SIG-M5 treated with dmso at 0.1 percent for 504 hours (cell line): ENCODE measurements around the gene MTR.

Source experiments
- DNase-seq: peaks from one replicate; lab custom pipeline; 2025; ENCODE audit not compliant: unreplicated experiment; lab: John Stamatoyannopoulos, UW

The MTR gene

GRCh38 chr1:236795035-236795756 is at the start of gene MTR:
TSS of gene MTR (plus strand) at chr1:236795292. CDS start at chr1:236795704, 412 bp downstream.
- DNase-seq = peak; percentile 100

- DNase-seq = no peak
Measured at GRCh38 chr1:236746785-236747184, 48.3 kb upstream of the MTR start.

- no peak for DNase-seq
Measured at GRCh38 chr1:236747311-236747985, 47.6 kb upstream of the MTR start.

- no peak for DNase-seq
Measured at GRCh38 chr1:236748268-236748870, 46.7 kb upstream of the MTR start.

- no peak for DNase-seq
Measured at GRCh38 chr1:236750928-236751327, 44.2 kb upstream of the MTR start.

GRCh38 chr1:236751385-236751784 is 43.7 kb upstream of the MTR start:
- no peak for DNase-seq

- DNase-seq = no peak
Measured at GRCh38 chr1:236751935-236752334, 43.2 kb upstream of the MTR start.

GRCh38 chr1:236753516-236753915 is 41.6 kb upstream of the MTR start:
- DNase-seq = peak; percentile 54

- no peak for DNase-seq
Measured at GRCh38 chr1:236753964-236754363, 41.1 kb upstream of the MTR start.

GRCh38 chr1:236754525-236755210 is 40.4 kb upstream of the MTR start:
- no peak for DNase-seq

- DNase-seq = no peak
Measured at GRCh38 chr1:236757640-236758039, 37.5 kb upstream of the MTR start.

- peak; percentile 65 for DNase-seq
Measured at GRCh38 chr1:236759252-236759859, 35.7 kb upstream of the MTR start.

GRCh38 chr1:236760480-236760879 is 34.6 kb upstream of the MTR start:
- no peak for DNase-seq

- DNase-seq = no peak
Measured at GRCh38 chr1:236760986-236761385, 34.1 kb upstream of the MTR start.

GRCh38 chr1:236761397-236762132 is 33.5 kb upstream of the MTR start:
- DNase-seq = no peak

GRCh38 chr1:236762410-236762809 is 32.7 kb upstream of the MTR start:
- no peak for DNase-seq

- DNase-seq = no peak
Measured at GRCh38 chr1:236765831-236766230, 29.3 kb upstream of the MTR start.

- DNase-seq = no peak
Measured at GRCh38 chr1:236766506-236766905, 28.6 kb upstream of the MTR start.

- DNase-seq = no peak
Measured at GRCh38 chr1:236767276-236767675, 27.8 kb upstream of the MTR start.

GRCh38 chr1:236768601-236769000 is 26.5 kb upstream of the MTR start:
- DNase-seq = no peak

GRCh38 chr1:236773919-236774318 is 21.2 kb upstream of the MTR start:
- DNase-seq = peak; percentile 34
